Mesothelial cell of epicardium (in vitro differentiated cells): ENCODE results near the gene SHANK2. TPM values are rescaled to one million over a fixed set of nuclear protein-coding genes. Genes with fewer than 3 reads are reported as not detected.

Experiments
- DNase-seq, 2 experiments: peaks; one replicate each; pipeline ENCODE4 v3.0.0; 2021; ENCODE audit warnings: low spot score in 2 of 2; ENCODE audit not compliant: unreplicated experiment in 2 of 2
- H3K27ac Mint-ChIP-seq: 2 replicates; pipeline ENCODE4 v1.8.0; 2021; ENCODE audit warnings: mixed read lengths
- H3K27me3 Mint-ChIP-seq: 2 replicates; pipeline ENCODE4 v1.8.0; 2021; ENCODE audit warnings: low read depth, mixed read lengths
- H3K36me3 Mint-ChIP-seq: 2 replicates; pipeline ENCODE4 v1.8.0; 2021; ENCODE audit warnings: mixed read lengths
- H3K4me1 Mint-ChIP-seq: 2 replicates; pipeline ENCODE4 v1.8.0; 2021; ENCODE audit warnings: mixed read lengths
- H3K4me3 Mint-ChIP-seq: 2 replicates; pipeline ENCODE4 v1.8.0; 2021; ENCODE audit warnings: mild to moderate bottlenecking, moderate library complexity, mixed read lengths
- H3K9me3 Mint-ChIP-seq: 2 replicates; pipeline ENCODE4 v1.8.0; 2021; ENCODE audit warnings: mixed read lengths
- CTCF ChIP-seq: fragments of 200-600 bp; sonication (generic); IDR thresholded peaks from one replicate; pipeline ENCODE4 v1.5.0; 2021; ENCODE audit warnings: antibody characterized with exemption; ENCODE audit not compliant: unreplicated experiment
- total RNA-seq: library from RNA; stranded (reverse); gene quantifications from 3 replicates; pipeline ENCODE4 v1.2.1, GENCODE V29; 2021

The SHANK2 gene
- total RNA-seq, 1 donor from 2014 or later: 2.1 TPM

GRCh38 chr11:71240061-71240690, 12.2 kb downstream of the SHANK2 start:
- DNase-seq: no peak
- no peak overlapping the region for H3K27ac Mint-ChIP-seq
- H3K4me3 Mint-ChIP-seq: no peak overlapping the region
- TF ChIP-seq CTCF: no peak
- H3K27me3 Mint-ChIP-seq: no peaks in the 10 kb centered on the region
- H3K36me3 Mint-ChIP-seq: no peaks in the 10 kb centered on the region
- H3K9me3 Mint-ChIP-seq: no peaks in the 10 kb centered on the region
- peaks cover 19% of the 10 kb centered on the region for H3K4me1 Mint-ChIP-seq

- Mint-ChIP-seq H3K9me3 (no peaks in the 10 kb centered on the region), H3K27me3 (no peaks in the 10 kb centered on the region), H3K27ac (no peak overlapping the region), H3K4me3 (no peak overlapping the region), H3K4me1 (peaks cover 19% of the 10 kb centered on the region), H3K36me3 (no peaks in the 10 kb centered on the region)
- DNase-seq: no peak
- no peak for TF ChIP-seq CTCF
These were observed 12.8 kb downstream of the SHANK2 start for GRCh38 chr11:71239581-71239980.

- no peak for TF ChIP-seq CTCF
- Mint-ChIP-seq H3K4me1 (peaks cover 19% of the 10 kb centered on the region), H3K9me3 (no peaks in the 10 kb centered on the region), H3K36me3 (no peaks in the 10 kb centered on the region), H3K4me3 (no peak overlapping the region), H3K27ac (no peak overlapping the region), H3K27me3 (no peaks in the 10 kb centered on the region)
- DNase-seq: no peak
These were observed 13.4 kb downstream of the SHANK2 start for GRCh38 chr11:71238941-71239340.

- no peak overlapping the region for H3K4me3 Mint-ChIP-seq
- no peaks in the 10 kb centered on the region for H3K36me3 Mint-ChIP-seq
- no peak overlapping the region for H3K27ac Mint-ChIP-seq
- H3K27me3 Mint-ChIP-seq: no peaks in the 10 kb centered on the region
- no peaks in the 10 kb centered on the region for H3K9me3 Mint-ChIP-seq
- peaks cover 19% of the 10 kb centered on the region for H3K4me1 Mint-ChIP-seq
- no peak for DNase-seq
- TF ChIP-seq CTCF: no peak
These were observed 14.0 kb downstream of the SHANK2 start for GRCh38 chr11:71238285-71238875.

- Mint-ChIP-seq H3K4me1 (peaks cover 17% of the 10 kb centered on the region), H3K27ac (no peak overlapping the region), H3K27me3 (no peaks in the 10 kb centered on the region), H3K9me3 (no peaks in the 10 kb centered on the region), H3K4me3 (no peak overlapping the region), H3K36me3 (no peaks in the 10 kb centered on the region)
- no peak for DNase-seq
- TF ChIP-seq CTCF: no peak
These were observed 14.5 kb downstream of the SHANK2 start for GRCh38 chr11:71237853-71238252.
